Nephron progenitor cell (in vitro differentiated cells): ENCODE data around the gene TFR2.
"Not testable (repeated sequence)": the region's sequence is repeated elsewhere in the genome, so short reads cannot be mapped to it uniquely, and the experiment has no call there.

Source experiments
- DNase-seq: peaks from one replicate; pipeline ENCODE4 v3.0.0; 2021
- H3K27ac Mint-ChIP-seq: 2 replicates; pipeline ENCODE4 v1.8.0; 2021; ENCODE audit warnings: mild to moderate bottlenecking, moderate library complexity, mixed read lengths
- H3K27me3 Mint-ChIP-seq: 2 replicates; pipeline ENCODE4 v1.8.0; 2021; ENCODE audit warnings: mild to moderate bottlenecking, low read depth, mixed read lengths; ENCODE audit not compliant: poor library complexity
- H3K36me3 Mint-ChIP-seq: 2 replicates; pipeline ENCODE4 v1.8.0; 2021; ENCODE audit warnings: low read depth, mixed read lengths
- H3K4me1 Mint-ChIP-seq: 2 replicates; pipeline ENCODE4 v1.8.0; 2021; ENCODE audit warnings: mixed read lengths
- H3K4me3 Mint-ChIP-seq: 2 replicates; pipeline ENCODE4 v1.8.0; 2021; ENCODE audit warnings: mild to moderate bottlenecking, moderate library complexity, mixed read lengths
- H3K9me3 Mint-ChIP-seq: 2 replicates; pipeline ENCODE4 v1.8.0; 2021; ENCODE audit warnings: mild to moderate bottlenecking, moderate library complexity, mixed read lengths
- CTCF ChIP-seq: fragments of 200-600 bp; sonication (generic); IDR thresholded peaks from 2 replicates; pipeline ENCODE4 v1.5.0; 2021; ENCODE audit warnings: antibody characterized with exemption

The TFR2 gene

DNA sequence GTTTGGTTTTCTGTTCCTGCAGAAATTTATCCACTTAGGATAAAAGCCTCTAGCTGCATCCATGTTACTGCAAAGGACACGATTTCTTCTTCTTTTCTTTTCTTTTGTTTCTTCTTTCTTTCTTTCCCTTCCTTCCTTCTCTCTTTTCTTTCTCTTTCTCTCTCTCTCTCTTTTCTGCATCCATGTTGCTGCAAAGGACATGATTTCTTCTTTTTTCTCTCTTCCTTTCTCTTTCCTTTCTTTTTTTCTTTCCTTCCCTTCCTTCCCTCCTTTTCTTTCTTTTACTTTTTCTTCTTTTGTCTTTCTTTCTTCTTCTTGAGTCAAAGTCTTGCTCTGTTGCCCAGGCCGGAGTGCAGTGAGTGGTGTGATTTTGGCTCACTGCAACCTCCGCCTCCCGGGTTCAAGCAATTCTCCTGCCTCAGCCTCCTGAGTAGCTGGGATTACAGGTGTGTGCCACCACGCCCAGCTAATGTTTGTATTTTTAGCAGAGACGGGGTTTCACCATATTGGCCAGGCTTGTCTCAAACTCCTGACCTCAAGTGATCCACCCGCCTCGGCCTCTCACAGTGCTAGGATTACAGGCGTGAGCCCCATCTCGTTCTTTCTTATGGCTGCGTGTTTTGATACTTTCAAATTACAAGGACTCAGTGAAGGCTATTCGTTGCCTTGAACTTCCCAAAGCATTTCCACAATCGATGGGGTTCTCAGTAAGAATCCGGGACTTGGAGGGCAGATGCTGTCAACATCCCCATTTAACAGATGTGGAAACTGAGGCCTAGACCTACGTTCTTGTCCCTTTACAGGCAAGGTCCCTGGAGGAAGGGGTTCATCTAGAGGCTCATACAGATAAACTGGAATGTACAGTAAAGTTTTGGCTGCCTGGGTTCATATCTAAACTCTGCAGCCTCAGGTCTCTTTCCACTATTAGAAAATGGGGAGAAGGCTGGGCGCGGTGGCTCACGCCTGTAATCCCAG, 30.3 kb upstream of the TFR2 start:
- DNase-seq = no peak
- Mint-ChIP-seq H3K27me3 (peaks cover 54% of the 10 kb centered on the region), H3K4me1 (peaks cover 5% of the 10 kb centered on the region), H3K36me3 (no peaks in the 10 kb centered on the region), H3K4me3 (no peak overlapping the region), H3K9me3 (no peaks in the 10 kb centered on the region), H3K27ac (no peak overlapping the region)
- TF ChIP-seq CTCF = no peak

DNA sequence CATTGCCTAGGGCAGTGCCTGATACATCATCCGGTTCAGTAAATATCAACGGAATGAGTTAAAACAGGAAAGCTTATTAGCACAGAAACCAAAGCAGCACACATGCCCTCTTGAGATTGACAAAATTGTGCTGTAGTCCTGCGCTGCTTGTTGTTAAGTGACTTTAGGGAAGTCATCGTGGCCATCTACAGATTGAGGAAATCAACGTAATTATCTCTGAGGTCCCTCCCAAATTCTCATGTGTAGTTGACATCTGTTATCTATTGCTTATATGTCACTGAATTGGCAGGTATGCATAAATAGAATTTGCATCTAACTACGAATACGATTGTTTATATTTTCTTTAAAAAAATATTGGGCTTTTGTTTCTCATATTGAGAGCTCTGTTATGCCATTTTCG, 28.7 kb upstream of the TFR2 start:
- DNase-seq = no peak
- no peaks in the 10 kb centered on the region for H3K36me3 Mint-ChIP-seq
- H3K27me3 Mint-ChIP-seq = peaks cover 62% of the 10 kb centered on the region
- H3K9me3 Mint-ChIP-seq = no peaks in the 10 kb centered on the region
- no peak overlapping the region for H3K4me3 Mint-ChIP-seq
- H3K27ac Mint-ChIP-seq = no peak overlapping the region
- no peaks in the 10 kb centered on the region for H3K4me1 Mint-ChIP-seq
- no peak for TF ChIP-seq CTCF

DNA sequence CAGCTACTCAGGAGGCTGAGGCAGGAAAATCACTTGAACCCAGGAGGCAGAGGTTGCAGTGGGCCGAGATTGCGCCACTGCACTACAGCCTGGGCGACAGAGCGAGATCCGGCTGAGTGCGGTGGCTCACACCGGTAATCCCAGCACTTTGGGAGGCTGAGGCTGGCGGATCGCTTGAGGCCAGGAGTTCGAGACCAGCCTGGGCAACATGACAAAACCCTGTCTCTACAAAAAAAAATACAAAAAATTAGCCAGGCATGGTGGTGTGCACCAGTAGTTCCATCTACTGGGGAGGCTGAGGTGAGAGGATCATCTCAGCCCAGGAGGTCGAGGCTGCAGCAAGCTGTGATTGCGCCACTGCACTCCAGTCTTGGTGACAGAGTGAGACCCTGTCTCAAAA, 27.8 kb upstream of the TFR2 start:
- not testable (repeated sequence) for H3K4me1 Mint-ChIP-seq, H3K9me3 Mint-ChIP-seq

DNA sequence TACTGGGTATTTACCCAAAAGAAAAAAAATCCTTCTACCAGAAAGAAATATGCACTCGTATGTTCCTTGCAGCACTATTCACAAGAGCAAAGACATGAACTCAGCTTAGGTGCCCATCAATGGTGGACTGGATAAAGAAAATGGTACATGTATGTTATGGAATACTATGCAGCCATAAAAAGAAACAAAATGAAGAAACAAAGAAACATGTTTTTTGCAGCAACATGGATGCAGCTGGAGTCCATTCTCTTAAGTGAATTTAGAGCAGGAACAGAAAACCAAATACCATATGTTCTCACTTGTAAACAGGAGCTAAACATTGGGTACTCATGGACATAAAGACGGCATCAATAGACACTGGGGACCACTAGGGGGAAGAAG, 26.7 kb upstream of the TFR2 start:
- Mint-ChIP-seq H3K4me1 (no peaks in the 10 kb centered on the region), H3K36me3 (no peaks in the 10 kb centered on the region), H3K27me3 (peaks cover 63% of the 10 kb centered on the region), H3K4me3 (no peak overlapping the region), H3K27ac (no peak overlapping the region), H3K9me3 (no peaks in the 10 kb centered on the region)
- no peak for TF ChIP-seq CTCF
- DNase-seq = no peak

More for the DNA sequence above, 27.8 kb upstream of the TFR2 start:
- peaks cover 62% of the 10 kb centered on the region for H3K27me3 Mint-ChIP-seq
- H3K4me3 Mint-ChIP-seq, DNase-seq, H3K36me3 Mint-ChIP-seq, H3K27ac Mint-ChIP-seq: not testable (repeated sequence)

GRCh38 chr7:100667331-100668068, 26.1 kb upstream of the TFR2 start:
- H3K4me1 Mint-ChIP-seq = no peaks in the 10 kb centered on the region
- H3K27ac Mint-ChIP-seq = no peak overlapping the region
- H3K9me3 Mint-ChIP-seq = no peaks in the 10 kb centered on the region
- H3K4me3 Mint-ChIP-seq = no peak overlapping the region
- TF ChIP-seq CTCF = no peak
- DNase-seq = no peak
- H3K36me3 Mint-ChIP-seq = no peaks in the 10 kb centered on the region
- peaks cover 64% of the 10 kb centered on the region for H3K27me3 Mint-ChIP-seq

DNA sequence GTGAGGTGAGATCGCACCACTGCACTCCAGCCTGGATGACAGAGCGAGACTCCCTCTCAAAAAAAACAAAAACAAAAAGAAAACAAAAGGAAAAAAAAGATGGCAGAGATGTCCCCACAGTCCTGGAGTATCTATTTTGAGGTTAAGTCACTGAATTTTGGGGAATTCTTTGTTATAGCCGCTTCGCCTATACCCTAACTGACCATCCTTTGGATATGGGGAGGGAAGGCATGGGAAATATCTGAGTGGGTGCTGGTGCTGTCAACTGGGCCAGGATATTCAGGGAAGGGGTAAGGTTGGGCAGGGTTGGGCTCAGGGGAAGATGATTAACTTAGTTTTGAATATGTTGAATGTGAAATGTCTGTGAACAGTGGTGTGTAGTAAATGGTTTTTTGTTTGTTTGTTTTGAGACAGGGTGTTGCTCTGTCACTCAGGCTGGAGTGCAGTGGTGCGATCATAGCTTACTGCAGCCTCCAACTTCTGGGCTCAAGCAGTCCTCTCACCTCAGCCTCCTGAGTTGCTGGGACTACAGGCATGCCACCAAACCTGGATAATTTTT, 23.9 kb upstream of the TFR2 start:
- no peak for DNase-seq
- H3K27me3 Mint-ChIP-seq = peaks cover 52% of the 10 kb centered on the region
- H3K36me3 Mint-ChIP-seq = no peaks in the 10 kb centered on the region
- TF ChIP-seq CTCF = no peak
- H3K4me3 Mint-ChIP-seq = no peak overlapping the region
- no peaks in the 10 kb centered on the region for H3K9me3 Mint-ChIP-seq
- no peaks in the 10 kb centered on the region for H3K4me1 Mint-ChIP-seq
- no peak overlapping the region for H3K27ac Mint-ChIP-seq

- peaks cover 57% of the 10 kb centered on the region for H3K27me3 Mint-ChIP-seq
- not testable (repeated sequence) for H3K4me1 Mint-ChIP-seq, H3K27ac Mint-ChIP-seq, H3K4me3 Mint-ChIP-seq, H3K36me3 Mint-ChIP-seq, H3K9me3 Mint-ChIP-seq, DNase-seq
Measured at GRCh38 chr7:100662194-100662776, 20.9 kb upstream of the TFR2 start.
